Motor neuron (in vitro differentiated cells): ENCODE results near the gene FAM25A. TPM values are rescaled to one million over a fixed set of nuclear protein-coding genes. Genes with fewer than 3 reads are reported as not detected.
"Not testable (repeated sequence)": the region's sequence is repeated elsewhere in the genome, so short reads cannot be mapped to it uniquely, and the experiment has no call there.

Experiments used
- ATAC-seq, 8 experiments: fragments of 200-7000 bp; cut with Tn5 transposase; replicated peaks in 6 of 8; 2 replicates each; pipeline ENCODE4 v1.8.0; 2021; ENCODE audit warnings: mild to moderate bottlenecking in 8 of 8, moderate library complexity in 8 of 8
- H3K27ac ChIP-seq, 2 donors: fragments of 250-450 bp; sonication (Bioruptor Pico); 2 replicates each; pipeline ENCODE4 v1.9.0; 2021; ENCODE audit warnings: antibody characterized with exemption in 2 of 2, mild to moderate bottlenecking in 2 of 2, moderate library complexity in 1 of 2
- H3K4me1 ChIP-seq, 2 donors: fragments of 250-450 bp; sonication (Bioruptor Pico); replicated peaks in 1 of 2; 2 replicates each; pipeline ENCODE4 v1.6.1; 2021; ENCODE audit warnings: antibody characterized with exemption in 2 of 2, mild to moderate bottlenecking in 2 of 2, moderate library complexity in 1 of 2
- H3K4me3 ChIP-seq, 5 donors: fragments of 250-450 bp; sonication (Bioruptor Pico); 2 replicates each; pipeline ENCODE4 v1.9.0; 2021; ENCODE audit warnings: antibody characterized with exemption in 5 of 5, mild to moderate bottlenecking in 5 of 5, moderate library complexity in 4 of 5
- WGBS, 10 experiments: fragments of 450-650 bp; shearing (Covaris generic); methylation state at CpG; one replicate each; pipeline ENCODE4 v1.0.0; 2022; 5-methylcytosine and 5-hydroxymethylcytosine counted together
- in situ Hi-C, 9 experiments: fragments of 400-800 bp; cut with MboI; loops; one replicate each; pipeline ENCODE4 v1.15.0; 2021; ENCODE audit warnings: low sequenced_read_pairs in 9 of 9, low pct_unique_long_range_greater_than_20kb in 2 of 9; ENCODE audit not compliant: unreplicated experiment in 9 of 9
- total RNA-seq, 8 experiments: library from RNA; unstranded; fragments of 300-600 nt; gene quantifications; 2 replicates each; pipeline versions ENCODE4 v1.2.3 to v1.2.4, GENCODE V29; 2022

FAM25A gene
- not detected for total RNA-seq

DNA sequence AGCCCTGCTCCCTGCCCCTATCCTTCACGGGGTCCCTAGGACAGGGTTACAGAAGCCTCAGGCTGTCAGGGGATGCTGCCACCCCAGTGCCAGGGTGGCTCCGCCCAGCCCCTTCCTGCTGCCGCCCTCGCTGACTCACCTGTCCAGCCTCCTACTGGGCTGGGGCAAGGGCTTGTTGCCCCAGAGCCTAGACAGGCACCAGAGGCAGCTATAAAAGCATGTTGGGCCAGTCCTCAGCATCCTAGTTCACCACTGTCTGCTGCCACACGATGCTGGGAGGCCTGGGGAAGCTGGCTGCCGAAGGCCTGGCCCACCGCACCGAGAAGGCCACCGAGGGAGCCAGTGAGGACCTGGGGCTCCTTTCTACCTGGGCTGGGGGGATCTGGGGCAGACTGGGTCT, at the start of gene FAM25A:
Gene FAM25A (plus strand): TSS at position 239 of the 400 bp plus-strand sequence. CDS start 31 bp downstream, at position 270.
- ATAC-seq, H3K4me1 ChIP-seq, in situ Hi-C loops, H3K4me3 ChIP-seq, H3K27ac ChIP-seq: not testable (repeated sequence)
- no CpG with 5 or more reads among the region's 9 CpGs for WGBS, 10 experiments

DNA sequence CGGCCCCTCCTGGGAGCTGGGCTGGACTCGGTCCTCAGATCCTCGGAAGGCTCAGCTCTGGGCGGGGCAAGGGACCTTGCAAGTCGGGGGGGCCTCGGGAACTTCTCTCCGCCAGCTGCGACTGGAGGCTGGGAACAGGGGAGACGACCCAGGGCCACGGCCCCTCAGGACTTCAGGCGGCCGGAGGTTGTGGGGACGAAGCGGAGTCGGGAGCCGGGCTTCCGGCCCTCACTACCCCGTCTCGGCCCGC, 49.2 kb upstream of the FAM25A start:
- H3K4me3 ChIP-seq: peak overlapping the region in 2 of 5 donors; percentile 1 to 26
- H3K27ac ChIP-seq: peak overlapping the region in 1 of 2 donors; percentile 32
- peaks cover 21 to 46% of the 10 kb centered on the region in 2 donors for H3K4me1 ChIP-seq
- WGBS, 10 experiments: 5% methylated on average over 4 of the region's 20 CpGs; no CpG with 5 or more reads in 9 of the 10 experiments
- peak in 5 of 8 experiments; percentile 1 to 20 (median 13) for ATAC-seq
- in situ Hi-C loops: no loop called here

DNA sequence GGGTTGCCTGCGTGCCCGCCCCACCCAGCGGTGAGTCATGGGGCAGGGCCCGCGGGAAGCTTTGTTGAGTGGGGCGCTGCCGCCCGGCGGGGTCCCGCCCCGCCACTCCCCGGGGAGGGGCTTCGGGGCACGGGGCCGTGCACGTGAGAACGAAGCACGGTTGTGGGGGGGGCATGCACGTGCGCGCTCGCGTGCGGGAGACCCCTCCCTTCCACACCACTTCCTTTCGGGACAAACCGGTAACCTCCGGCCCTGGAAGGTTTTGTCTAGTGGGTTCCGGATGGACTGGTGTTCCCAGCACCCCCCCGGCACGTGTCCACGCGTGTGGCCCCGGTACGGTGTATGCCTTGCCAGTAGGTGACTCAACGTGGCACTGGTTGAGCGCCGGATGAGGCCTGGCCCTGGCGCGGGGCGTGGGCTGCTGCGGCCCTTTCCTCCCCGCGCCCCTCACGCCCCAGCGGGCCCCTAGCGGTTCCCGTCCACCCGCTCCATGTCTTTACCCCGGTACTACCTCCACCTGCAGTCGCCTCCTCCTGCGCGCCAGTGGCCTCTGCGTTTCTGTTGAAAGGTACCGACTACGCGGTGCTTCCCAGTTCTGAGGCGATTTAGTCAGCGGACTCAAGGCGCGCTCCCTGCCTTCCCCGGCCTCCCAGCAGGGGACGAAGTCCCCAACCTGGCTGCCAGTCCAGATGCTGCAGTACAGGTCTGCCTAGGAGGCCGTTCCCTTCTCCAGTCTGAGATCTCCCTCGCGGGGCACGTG, 48.7 kb upstream of the FAM25A start:
- H3K4me3 ChIP-seq: peak overlapping the region in 1 of 5 donors; percentile 26
- H3K27ac ChIP-seq: no peak overlapping the region
- H3K4me1 ChIP-seq: peaks cover 16 to 41% of the 10 kb centered on the region in 2 donors
- peak in 7 of 8 experiments; percentile 9 to 82 (median 52) for ATAC-seq
- 67 to 87% methylated on average over 1 to 3 of the region's 66 CpGs; no CpG with 5 or more reads in 8 of the 10 experiments for WGBS, 10 experiments
- in situ Hi-C loops: no loop called here

DNA sequence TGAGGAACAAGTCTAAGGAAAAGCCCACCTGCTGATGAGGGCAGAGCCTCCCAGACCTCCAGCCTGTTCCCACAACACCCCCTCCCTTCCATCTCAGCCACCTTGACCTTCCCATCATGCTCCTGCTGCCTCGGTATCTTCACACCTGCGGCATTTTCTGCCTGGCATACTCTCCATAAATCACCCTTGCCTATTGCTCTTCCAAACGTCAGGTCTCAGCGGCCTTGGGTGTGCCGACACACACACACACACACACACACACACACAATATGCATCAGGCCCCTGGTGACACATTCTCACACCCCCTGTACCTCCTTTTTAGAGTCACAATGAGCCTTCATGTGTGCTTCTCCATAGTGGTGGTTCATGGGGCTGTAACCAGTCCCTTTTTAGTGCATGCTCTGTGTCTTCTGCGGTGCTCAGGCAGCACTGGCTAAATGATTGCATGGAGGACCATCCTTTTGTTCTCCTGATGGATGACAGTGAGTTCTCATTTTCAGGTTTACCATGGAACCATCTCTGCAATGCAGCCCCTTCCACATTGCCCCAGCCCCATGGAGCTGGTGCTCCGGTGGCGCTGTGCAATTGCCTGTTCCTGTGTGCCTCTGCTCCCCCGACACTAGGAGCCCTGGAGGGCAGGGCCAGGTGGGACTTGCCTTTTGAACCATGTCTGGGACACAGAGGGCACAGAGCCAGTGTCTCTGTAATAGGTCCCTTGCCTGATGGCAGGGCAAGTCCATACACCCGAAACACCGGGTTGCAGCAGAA, 47.3 kb upstream of the FAM25A start:
- no peak overlapping the region for H3K27ac ChIP-seq
- H3K4me3 ChIP-seq: no peak overlapping the region
- peak in 1 of 8 experiments; percentile 42 for ATAC-seq
- in situ Hi-C loops: no loop called here
- peaks cover 10 to 33% of the 10 kb centered on the region in 2 donors for H3K4me1 ChIP-seq
- WGBS, 10 experiments: 87 to 100% (median 100%) methylated on average over 1 to 7 of the region's 11 CpGs; no CpG with 5 or more reads in 3 of the 10 experiments

DNA sequence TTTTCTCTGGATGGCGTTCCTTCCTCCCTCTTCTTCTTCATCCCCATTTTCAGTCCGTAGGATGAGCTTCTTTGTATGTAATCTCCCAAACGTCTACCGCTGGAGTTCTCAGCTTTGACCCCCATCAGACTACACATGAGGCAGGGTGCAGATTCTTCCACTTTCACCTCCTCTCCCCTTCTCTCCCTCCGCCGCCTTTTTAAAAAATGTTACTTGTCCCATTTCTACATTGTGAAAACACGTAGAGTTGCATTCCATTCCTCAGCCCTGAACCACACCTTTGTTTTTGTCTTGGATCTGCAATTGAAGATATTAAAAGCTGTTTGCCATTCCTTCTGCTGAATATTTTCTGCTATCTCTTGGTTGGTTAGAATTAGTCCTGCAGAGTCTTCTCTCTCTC, 45.6 kb upstream of the FAM25A start:
- no peak overlapping the region for H3K4me3 ChIP-seq
- in situ Hi-C loops: no loop called here
- no peak overlapping the region for H3K27ac ChIP-seq
- H3K4me1 ChIP-seq: peaks cover 10 to 28% of the 10 kb centered on the region in 2 donors
- no peak for ATAC-seq
- WGBS, 10 experiments: 46 to 96% (median 89%) methylated on average over 1 to 7 of the region's 7 CpGs; no CpG with 5 or more reads in 1 of the 10 experiments

DNA sequence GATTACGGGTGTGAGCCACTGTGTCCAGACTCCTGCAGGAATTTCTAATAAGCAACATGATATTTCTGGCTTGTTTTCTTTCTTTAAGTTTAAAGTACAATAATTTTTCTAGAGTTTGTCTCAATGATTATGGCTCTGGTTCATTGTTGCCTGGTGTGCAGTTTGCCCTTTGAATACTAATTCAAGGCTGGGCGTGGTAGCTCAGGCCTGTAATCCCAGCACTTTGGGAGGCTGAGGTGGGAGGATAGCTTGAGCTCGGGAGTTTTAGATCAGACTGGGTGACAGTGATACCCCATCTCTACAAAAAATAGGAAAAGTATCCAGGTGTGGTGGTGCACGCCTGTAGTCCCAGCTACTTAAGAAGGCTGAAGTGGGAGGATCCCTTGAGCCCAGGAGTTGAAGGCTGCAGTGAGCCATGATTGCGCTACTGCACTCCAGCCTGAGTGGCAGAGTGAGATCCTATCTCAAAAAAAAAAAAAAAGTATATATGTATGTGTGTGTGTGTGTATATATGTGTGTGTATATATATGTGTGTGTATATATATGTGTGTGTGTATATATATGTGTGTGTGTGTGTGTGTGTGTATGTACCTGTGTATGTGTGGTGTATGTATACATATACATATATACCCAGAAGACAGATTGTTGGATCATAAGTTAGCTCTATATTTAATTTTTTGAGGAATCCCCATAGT, 43.6 kb upstream of the FAM25A start:
- ATAC-seq: no peak
- Histone ChIP-seq H3K4me3 (no peak overlapping the region), H3K27ac (no peak overlapping the region), H3K4me1 (peaks cover 0 to 9% of the 10 kb centered on the region in 2 donors)
- WGBS, 10 experiments: 79 to 100% (median 100%) methylated on average over 1 to 2 of the region's 5 CpGs; no CpG with 5 or more reads in 4 of the 10 experiments
- in situ Hi-C loops: no loop called here

DNA sequence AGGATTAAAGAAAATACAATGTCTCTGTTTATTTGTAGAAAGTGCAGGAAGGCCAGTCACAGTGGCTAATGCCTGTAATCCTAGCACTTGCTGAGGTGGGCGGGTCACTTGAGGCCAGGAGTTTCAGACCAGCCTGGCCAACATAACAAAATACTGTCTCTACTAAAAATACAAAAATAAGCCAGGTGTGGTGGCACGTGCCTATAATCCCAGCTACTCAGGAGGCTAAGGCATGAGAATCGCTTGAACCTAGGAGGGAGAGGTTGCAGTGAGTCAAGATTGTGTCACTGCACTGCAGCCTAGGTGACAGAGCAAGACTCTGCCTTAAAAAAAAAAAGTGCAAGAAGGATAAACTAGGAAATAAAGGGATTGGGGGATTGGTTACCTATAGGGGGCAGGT, 41.6 kb upstream of the FAM25A start:
- WGBS, 10 experiments: 55 to 100% (median 76%) methylated on average over 1 to 3 of the region's 3 CpGs; no CpG with 5 or more reads in 2 of the 10 experiments
- ATAC-seq, H3K27ac ChIP-seq, in situ Hi-C loops, H3K4me3 ChIP-seq, H3K4me1 ChIP-seq: not testable (repeated sequence)

DNA sequence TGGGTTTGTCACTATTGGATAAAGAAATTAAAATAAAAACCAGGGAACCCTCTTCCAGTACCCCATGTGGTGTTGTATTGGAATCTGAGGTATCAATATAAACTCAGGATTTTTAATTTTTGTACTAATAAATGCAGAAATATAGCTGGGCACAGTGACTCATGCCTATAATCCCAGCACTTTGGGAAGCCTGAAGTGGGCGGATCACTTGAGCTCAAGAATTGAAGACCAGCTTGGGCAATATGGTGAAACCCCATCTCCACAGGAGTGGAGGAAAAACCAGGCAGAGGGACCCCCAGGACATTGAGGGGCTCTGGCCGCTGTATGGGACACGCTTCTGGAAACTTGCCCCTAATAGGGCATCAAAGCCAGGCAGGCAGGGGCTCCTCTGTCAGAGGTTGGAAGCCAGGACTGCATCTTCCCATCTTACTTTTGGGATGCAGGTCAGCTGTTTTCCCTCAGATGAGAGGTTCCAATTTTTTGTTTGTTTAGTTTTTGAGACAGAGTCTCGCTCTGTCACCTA, 40.7 kb upstream of the FAM25A start:
- ATAC-seq: no peak
- no peak overlapping the region for H3K4me3 ChIP-seq
- in situ Hi-C loops: no loop called here
- no peak overlapping the region for H3K27ac ChIP-seq
- 83 to 100% (median 92%) methylated on average over 1 to 4 of the region's 4 CpGs; no CpG with 5 or more reads in 7 of the 10 experiments for WGBS, 10 experiments
- H3K4me1 ChIP-seq: no peaks in the 10 kb centered on the region

DNA sequence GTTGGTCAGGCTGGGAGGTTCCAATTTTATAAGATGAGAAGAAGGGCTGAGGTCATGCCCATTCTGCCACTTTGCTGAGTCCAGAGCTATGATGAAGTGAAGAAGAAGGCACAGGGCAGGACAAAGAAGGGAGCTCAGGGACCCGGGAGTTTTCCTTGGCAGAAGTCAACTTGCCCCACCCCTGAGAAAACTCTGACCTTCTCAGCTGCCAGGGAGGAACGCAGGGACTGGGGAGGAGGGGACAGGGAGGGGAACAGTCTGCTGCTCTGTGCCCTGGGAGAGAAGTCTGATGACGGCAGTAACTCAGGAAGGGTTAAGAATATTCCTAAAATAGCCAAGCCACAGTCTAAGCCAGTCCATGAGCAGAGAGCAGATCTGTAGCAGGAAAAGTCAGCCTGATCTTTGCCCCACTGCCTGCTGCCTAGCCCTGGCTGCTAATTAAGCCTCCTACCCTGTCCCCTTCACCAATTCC, 40.1 kb upstream of the FAM25A start:
- no peaks in the 10 kb centered on the region for H3K4me1 ChIP-seq
- no peak overlapping the region for H3K4me3 ChIP-seq
- 8 to 85% (median 60%) methylated on average over 1 to 2 of the region's 3 CpGs; no CpG with 5 or more reads in 5 of the 10 experiments for WGBS, 10 experiments
- no peak overlapping the region for H3K27ac ChIP-seq
- peak in 3 of 8 experiments; percentile 39 to 81 (median 67) for ATAC-seq
- in situ Hi-C loops: no loop called here

DNA sequence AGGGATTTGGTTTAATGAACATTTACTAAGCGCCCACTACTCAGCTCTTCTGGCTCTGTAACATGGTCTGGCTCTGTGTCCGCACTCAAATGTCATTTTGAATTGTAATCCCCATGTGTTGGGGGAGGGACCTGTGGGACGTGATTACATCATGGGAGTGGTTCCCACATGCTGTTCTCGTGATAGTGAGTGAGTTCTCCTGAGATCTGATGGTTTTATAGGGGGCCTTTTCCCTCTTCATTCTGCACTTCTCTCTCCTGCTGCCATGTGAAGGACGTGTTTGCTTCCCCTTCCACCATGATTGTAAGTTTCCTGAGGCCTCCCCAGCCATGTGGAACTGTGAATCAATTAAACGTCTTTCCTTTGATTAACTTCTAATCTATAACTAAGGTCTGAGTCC, 39.1 kb upstream of the FAM25A start:
- H3K27ac ChIP-seq, H3K4me1 ChIP-seq, in situ Hi-C loops, H3K4me3 ChIP-seq: not testable (repeated sequence)
- WGBS, 10 experiments: 58 to 92% (median 68%) methylated on average over 2 to 3 of the region's 6 CpGs; no CpG with 5 or more reads in 3 of the 10 experiments
- peak in 4 of 8 experiments; percentile 17 to 45 (median 26) for ATAC-seq

DNA sequence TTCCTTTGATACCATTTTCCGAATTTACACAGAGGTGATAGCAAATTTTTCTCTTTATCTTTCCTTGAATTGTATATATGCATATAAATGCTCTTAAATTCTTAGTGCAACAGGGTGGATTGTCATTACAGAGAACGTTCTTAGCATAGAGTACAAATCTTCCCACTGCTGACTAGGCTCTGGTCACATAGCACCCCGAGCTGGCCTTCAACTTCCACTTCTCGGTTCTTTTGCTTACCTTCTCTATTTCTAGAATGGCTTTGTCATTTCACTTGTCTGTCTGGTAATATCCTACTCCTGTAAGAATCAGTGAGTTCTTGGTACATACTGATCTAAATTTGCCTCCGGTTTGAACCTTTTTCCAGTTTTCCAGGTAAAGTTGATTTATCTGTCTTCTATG, 38.4 kb upstream of the FAM25A start:
- in situ Hi-C loops: no loop called here
- no peak overlapping the region for H3K4me3 ChIP-seq
- no peak for ATAC-seq
- no peaks in the 10 kb centered on the region for H3K4me1 ChIP-seq
- WGBS, 10 experiments: 50 to 98% (median 82%) methylated on average over 1 to 5 of the region's 5 CpGs
- no peak overlapping the region for H3K27ac ChIP-seq

DNA sequence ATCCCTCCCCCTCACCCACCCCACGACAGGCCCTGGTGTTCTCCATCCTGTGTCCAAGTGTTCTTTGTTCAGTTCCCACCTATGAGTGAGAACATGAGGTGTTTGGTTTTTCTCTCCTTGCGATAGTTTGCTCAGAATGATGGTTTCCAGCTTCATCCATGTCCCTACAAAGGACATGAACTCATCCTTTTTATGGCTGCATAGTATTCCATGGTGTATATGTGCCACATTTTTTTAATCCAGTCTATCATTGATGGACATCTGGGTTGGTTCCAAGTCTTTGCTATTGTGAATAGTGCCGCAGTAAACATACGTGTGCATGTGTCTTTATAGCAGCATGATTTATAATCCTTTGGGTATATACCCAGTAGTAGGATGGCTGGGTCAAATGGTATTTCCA, 35.6 kb upstream of the FAM25A start:
- H3K4me3 ChIP-seq, in situ Hi-C loops, H3K27ac ChIP-seq, H3K4me1 ChIP-seq, ATAC-seq: not testable (repeated sequence)
- 67% methylated on average over 1 of the region's 4 CpGs; no CpG with 5 or more reads in 9 of the 10 experiments for WGBS, 10 experiments
